Activated CD8-positive, alpha-beta T cell treated with anti-CD3 and anti-CD28 coated beads for 36 hours (primary cell): ENCODE measurements around the gene DPH6. TPM values are rescaled to one million over a fixed set of nuclear protein-coding genes. Genes with fewer than 3 reads are reported as not detected.

Experiments used
- ATAC-seq: fragments of 200-7000 bp; cut with Tn5 transposase; one replicate; pipeline ENCODE4 v1.10.0; 2021; ENCODE audit warnings: mild to moderate bottlenecking, moderate library complexity
- CTCF ChIA-PET: fragments of 350-600 bp; sonication (Branson Sonifier 250); formaldehyde crosslinking; loops from one replicate; lab custom pipeline; 2021; ENCODE audit warnings: antibody characterized with exemption; lab: Charles Lee
- POLR2A ChIA-PET: fragments of 350-600 bp; sonication (Branson Sonifier 250); formaldehyde crosslinking; loops from one replicate; lab custom pipeline; 2021; ENCODE audit warnings: antibody characterized with exemption; lab: Charles Lee
- DNase-seq: peaks from one replicate; pipeline ENCODE4 v3.0.0-alpha.2; 2020
- H3K27ac Mint-ChIP-seq: one replicate; pipeline ENCODE4 v1.8.0; 2021; ENCODE audit warnings: mild to moderate bottlenecking, mixed read lengths
- H3K27me3 Mint-ChIP-seq: one replicate; pipeline ENCODE4 v1.8.0; 2021; ENCODE audit warnings: mixed read lengths
- H3K36me3 Mint-ChIP-seq: one replicate; pipeline ENCODE4 v1.8.0; 2021; ENCODE audit warnings: low read depth, mixed read lengths
- H3K4me1 Mint-ChIP-seq: one replicate; pipeline ENCODE4 v1.8.0; 2021; ENCODE audit warnings: low read depth, mixed read lengths
- H3K4me3 Mint-ChIP-seq: one replicate; pipeline ENCODE4 v1.8.0; 2021; ENCODE audit warnings: mild to moderate bottlenecking, moderate library complexity, mixed read lengths
- H3K9me3 Mint-ChIP-seq: one replicate; pipeline ENCODE4 v1.8.0; 2021; ENCODE audit warnings: mixed read lengths
- CTCF ChIP-seq: fragments of 200-600 bp; IDR thresholded peaks from one replicate; pipeline ENCODE4 v1.8.0; 2022; ENCODE audit warnings: antibody characterized with exemption, mild to moderate bottlenecking
- intact Hi-C: fragments of 100-400 bp; cut with micrococcal nuclease; formaldehyde crosslinking; loops from one replicate; pipeline ENCODE4 v1.10.0; 2022
- total RNA-seq, 2 experiments: library from RNA; stranded (reverse); gene quantifications; one replicate each; pipeline ENCODE4 v1.2.3, GENCODE V29; 2021

The DPH6 gene
- total RNA-seq, 2 experiments from 2014 or later: 12.0 to 12.9 TPM

GRCh38 chr15:35495080-35495479 is 50.9 kb downstream of the DPH6 start:
- Mint-ChIP-seq H3K4me1 (no peaks in the 10 kb centered on the region), H3K9me3 (no peaks in the 10 kb centered on the region), H3K27me3 (no peaks in the 10 kb centered on the region), H3K36me3 (peaks cover 6% of the 10 kb centered on the region), H3K27ac (no peak overlapping the region), H3K4me3 (no peak overlapping the region)
- DNase-seq (no peak), ATAC-seq (no peak)
- POLR2A ChIA-PET: no interaction called here
- CTCF ChIA-PET: no interaction called here
- no peak for TF ChIP-seq CTCF
- intact Hi-C loops: no loop called here

GRCh38 chr15:35491999-35492398 is 54.0 kb downstream of the DPH6 start:
- Mint-ChIP-seq H3K27ac (no peak overlapping the region), H3K36me3 (peaks cover 20% of the 10 kb centered on the region), H3K4me1 (no peaks in the 10 kb centered on the region), H3K4me3 (no peak overlapping the region), H3K9me3 (peaks cover 11% of the 10 kb centered on the region), H3K27me3 (no peaks in the 10 kb centered on the region)
- intact Hi-C loops: no loop called here
- CTCF ChIA-PET: interaction anchor here (0.7 to 1.1 kb wide), 2 partner anchors 56 to 203 kb away, joined by 3 to 5 read pairs; no protein-coding TSS in a partner anchor
- ATAC-seq (no peak), DNase-seq (no peak)
- POLR2A ChIA-PET: interaction anchor here (1.2 kb wide), 1 partner anchor 9 kb away, joined by 4 read pairs; no protein-coding TSS in a partner anchor
- TF ChIP-seq CTCF: no peak

- H3K4me3 Mint-ChIP-seq: no peak overlapping the region
- no peak for ATAC-seq
- intact Hi-C loops: no loop called here
- H3K4me1 Mint-ChIP-seq: no peaks in the 10 kb centered on the region
- CTCF ChIA-PET: interaction anchor here (1.1 kb wide), 1 partner anchor 202 kb away, joined by 5 read pairs; no protein-coding TSS in a partner anchor
- POLR2A ChIA-PET: no interaction called here
- TF ChIP-seq CTCF: no peak
- DNase-seq: no peak
- H3K27ac Mint-ChIP-seq: no peak overlapping the region
- peaks cover 14% of the 10 kb centered on the region for H3K9me3 Mint-ChIP-seq
- H3K36me3 Mint-ChIP-seq: peaks cover 28% of the 10 kb centered on the region
- H3K27me3 Mint-ChIP-seq: no peaks in the 10 kb centered on the region
Observed at GRCh38 chr15:35491173-35491572, 54.8 kb downstream of the DPH6 start.

GRCh38 chr15:35490511-35490910 is 55.5 kb downstream of the DPH6 start:
- no peak for TF ChIP-seq CTCF
- DNase-seq: no peak
- peaks cover 17% of the 10 kb centered on the region for H3K9me3 Mint-ChIP-seq
- CTCF ChIA-PET: no interaction called here
- H3K4me1 Mint-ChIP-seq: no peaks in the 10 kb centered on the region
- H3K36me3 Mint-ChIP-seq: peaks cover 33% of the 10 kb centered on the region
- intact Hi-C loops: no loop called here
- no peak for ATAC-seq
- H3K27ac Mint-ChIP-seq: no peak overlapping the region
- POLR2A ChIA-PET: no interaction called here
- H3K27me3 Mint-ChIP-seq: no peaks in the 10 kb centered on the region
- no peak overlapping the region for H3K4me3 Mint-ChIP-seq

DNA sequence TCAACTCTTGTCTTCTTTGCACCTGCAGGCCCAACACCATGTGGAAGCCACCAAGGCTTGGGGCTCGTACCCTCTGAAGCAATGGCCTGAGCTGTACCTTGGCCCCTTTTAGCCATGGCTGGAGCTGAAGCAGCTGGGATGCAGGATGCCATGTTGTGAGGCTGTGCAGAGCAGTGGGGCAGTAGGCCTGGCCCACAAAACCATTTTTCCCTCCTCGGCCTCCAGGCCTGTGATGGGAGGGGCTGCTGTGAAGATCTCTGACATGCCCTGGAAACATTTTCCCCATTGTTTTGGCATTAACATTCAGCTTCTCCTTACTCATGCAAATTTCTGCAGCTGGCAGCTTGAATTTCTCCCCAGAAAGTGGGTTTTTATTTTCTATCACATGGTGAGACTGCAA is 58.5 kb downstream of the DPH6 start:
- Mint-ChIP-seq H3K27me3 (no peaks in the 10 kb centered on the region), H3K27ac (no peak overlapping the region), H3K9me3 (peaks cover 17% of the 10 kb centered on the region), H3K36me3 (peaks cover 37% of the 10 kb centered on the region), H3K4me3 (no peak overlapping the region), H3K4me1 (no peaks in the 10 kb centered on the region)
- ChIA-PET POLR2A (no interaction called here), CTCF (no interaction called here)
- DNase-seq (no peak), ATAC-seq (no peak)
- TF ChIP-seq CTCF: no peak
- intact Hi-C loops: no loop called here
